Bronchial epithelial cell (primary cell): ENCODE results near the gene SORCS2. TPM values are rescaled to one million over a fixed set of nuclear protein-coding genes. Genes with fewer than 3 reads are reported as not detected.

Experiments used
- DNase-seq: peaks from one replicate; pipeline ENCODE4 v3.0.0-alpha.2; 2010; ENCODE audit warnings: low read depth
- FAIRE-seq: peaks from 2 replicates; lab custom pipeline; 2011; peaks lifted over from hg19 to GRCh38; lab: Jason Lieb, UNC
- H3K27me3 ChIP-seq: 2 replicates; pipeline ENCODE4 v1.5.1; 2011; ENCODE audit warnings: low read length; ENCODE audit not compliant: control insufficient read depth, insufficient read depth
- H3K36me3 ChIP-seq: 2 replicates; pipeline ENCODE4 v1.5.1; 2011; ENCODE audit warnings: low read length; ENCODE audit not compliant: control insufficient read depth, insufficient read depth
- H3K4me3 ChIP-seq: 2 replicates; pipeline ENCODE4 v1.5.1; 2011; ENCODE audit warnings: mild to moderate bottlenecking, low read depth, low read length, control low read depth
- CTCF ChIP-seq: IDR thresholded peaks from 2 replicates; pipeline ENCODE4 v1.5.1; 2011; ENCODE audit warnings: mild to moderate bottlenecking, moderate library complexity, low read length, control low read depth, inconsistent platforms; ENCODE audit not compliant: insufficient read depth, severe bottlenecking
- total RNA-seq: library from RNA; depleted of rRNA; stranded (reverse); fragments of >200 nt; gene quantifications from 2 replicates; pipeline ENCODE4 v1.2.1, GENCODE V29; 2014

The SORCS2 gene
- total RNA-seq, 1 donor from 2014 or later = under 0.01 TPM

- FAIRE-seq (no peak), DNase-seq (no peak)
- Histone ChIP-seq H3K27me3 (no peaks in the 10 kb centered on the region), H3K4me3 (no peak overlapping the region), H3K36me3 (no peaks in the 10 kb centered on the region)
- no peak for TF ChIP-seq CTCF
Observed at GRCh38 chr4:7524843-7525242, 332.5 kb downstream of the SORCS2 start.

- no peaks in the 10 kb centered on the region for H3K36me3 ChIP-seq
- DNase-seq (no peak), FAIRE-seq (no peak)
- no peak for TF ChIP-seq CTCF
- no peak overlapping the region for H3K4me3 ChIP-seq
- no peaks in the 10 kb centered on the region for H3K27me3 ChIP-seq
Observed at GRCh38 chr4:7526491-7526890, 334.2 kb downstream of the SORCS2 start.

GRCh38 chr4:7526929-7527535 is 334.7 kb downstream of the SORCS2 start:
- H3K4me3 ChIP-seq = no peak overlapping the region
- DNase-seq = no peak
- H3K27me3 ChIP-seq = no peaks in the 10 kb centered on the region
- TF ChIP-seq CTCF = no peak
- no peaks in the 10 kb centered on the region for H3K36me3 ChIP-seq
- FAIRE-seq = no peak

DNA sequence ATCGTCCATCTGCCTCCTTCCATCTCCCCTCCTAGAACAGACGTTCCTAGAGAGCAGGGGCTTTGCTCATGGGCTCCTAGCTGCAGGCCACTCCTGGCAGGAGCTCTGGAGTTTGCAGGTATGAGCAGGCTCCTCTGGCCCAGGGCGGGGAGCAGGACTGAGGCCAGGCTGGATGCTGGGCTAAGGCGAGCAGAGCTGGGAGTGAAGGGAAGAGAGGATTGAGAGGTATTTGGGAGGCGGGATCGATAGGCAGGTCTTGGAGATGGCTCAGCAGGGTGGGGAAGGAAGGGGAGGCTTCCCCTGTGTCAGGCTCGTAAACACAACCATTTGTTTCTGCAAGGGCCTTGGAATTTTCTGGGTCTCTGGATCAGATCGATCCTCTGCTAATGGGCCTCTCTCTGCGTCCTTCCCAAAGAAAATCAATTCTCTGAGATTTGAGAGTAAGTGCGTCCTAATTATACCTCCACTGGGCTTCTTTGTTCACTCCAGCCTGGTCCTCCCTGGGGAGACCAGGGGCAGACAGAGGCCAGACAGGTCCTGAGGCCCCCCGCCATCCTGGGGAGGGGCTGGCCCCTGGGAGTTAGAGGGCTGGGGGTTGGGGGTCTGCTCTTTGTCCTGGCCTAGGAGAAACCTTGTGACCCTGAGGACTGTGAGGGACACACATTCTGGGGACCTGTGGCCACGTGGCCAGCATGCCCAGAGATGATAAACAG is 337.2 kb downstream of the SORCS2 start:
- no peaks in the 10 kb centered on the region for H3K27me3 ChIP-seq
- no peaks in the 10 kb centered on the region for H3K36me3 ChIP-seq
- FAIRE-seq = no peak
- no peak for DNase-seq
- H3K4me3 ChIP-seq = no peak overlapping the region
- no peak for TF ChIP-seq CTCF

GRCh38 chr4:7530082-7530481 is 337.7 kb downstream of the SORCS2 start:
- Histone ChIP-seq H3K4me3 (no peak overlapping the region), H3K36me3 (no peaks in the 10 kb centered on the region), H3K27me3 (no peaks in the 10 kb centered on the region)
- TF ChIP-seq CTCF = no peak
- DNase-seq (no peak), FAIRE-seq (no peak)
